Astrocyte of the cerebellum (primary cell): ENCODE results near the gene EPHB6.

Source experiments
- DNase-seq: peaks from one replicate; pipeline ENCODE4 v3.0.0-alpha.2; 2011; ENCODE audit warnings: low read depth
- H3K4me3 ChIP-seq: 2 replicates; pipeline ENCODE4 v1.5.1; 2011; ENCODE audit warnings: mild to moderate bottlenecking, low read depth, low read length, moderate library complexity
- in situ Hi-C: cut with HindIII; loops from 2 replicates; pipeline ENCODE4 v1.10.0; 2017; ENCODE audit warnings: low sequenced_read_pairs
- TF ChIP-seq, protein P1 (sequence below): IDR thresholded peaks from 2 replicates; pipeline ENCODE4 v1.5.1; 2012; ENCODE audit warnings: low read length, low read depth, moderate library complexity, mild to moderate bottlenecking; ENCODE audit errors: missing control alignments

The EPHB6 gene

DNA sequence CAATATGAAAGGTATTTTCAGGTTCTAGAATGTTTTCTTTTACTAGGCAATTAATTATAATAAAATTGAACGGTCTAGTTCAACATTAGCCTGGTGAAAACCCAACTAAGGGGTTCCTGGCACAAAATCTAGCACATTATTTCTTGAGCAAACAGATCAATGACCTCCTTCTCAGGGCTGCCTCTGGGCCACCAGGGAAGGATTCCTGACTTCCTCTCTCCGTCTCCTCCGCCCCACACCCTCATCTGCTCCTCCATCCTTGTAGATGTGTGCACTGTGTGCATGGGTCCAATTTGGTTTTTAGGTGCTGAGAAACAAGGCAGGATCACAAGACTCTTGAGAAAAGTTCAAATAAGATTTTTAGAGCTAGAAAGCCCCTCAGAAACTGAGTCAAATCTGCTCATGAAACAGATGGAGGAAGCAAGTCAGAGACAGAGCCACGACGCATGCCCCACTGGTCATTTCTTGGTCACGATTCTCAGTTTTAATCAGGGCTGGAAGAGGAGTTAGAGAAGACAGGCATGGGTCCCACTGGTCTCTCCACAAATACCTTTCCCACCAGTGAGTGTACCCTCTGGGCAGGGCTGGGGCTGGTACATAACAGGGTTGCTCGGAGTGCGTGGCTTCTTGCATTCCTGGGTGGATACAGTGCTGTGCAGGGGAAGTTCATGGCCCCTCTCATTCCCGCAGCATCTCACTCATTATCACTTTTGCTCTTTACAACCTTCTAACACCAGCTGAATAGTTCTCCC, 26.9 kb downstream of the EPHB6 start:
- H3K4me3 ChIP-seq = no peak overlapping the region
- in situ Hi-C loops = no loop called here
- TF ChIP-seq, protein P1, sequence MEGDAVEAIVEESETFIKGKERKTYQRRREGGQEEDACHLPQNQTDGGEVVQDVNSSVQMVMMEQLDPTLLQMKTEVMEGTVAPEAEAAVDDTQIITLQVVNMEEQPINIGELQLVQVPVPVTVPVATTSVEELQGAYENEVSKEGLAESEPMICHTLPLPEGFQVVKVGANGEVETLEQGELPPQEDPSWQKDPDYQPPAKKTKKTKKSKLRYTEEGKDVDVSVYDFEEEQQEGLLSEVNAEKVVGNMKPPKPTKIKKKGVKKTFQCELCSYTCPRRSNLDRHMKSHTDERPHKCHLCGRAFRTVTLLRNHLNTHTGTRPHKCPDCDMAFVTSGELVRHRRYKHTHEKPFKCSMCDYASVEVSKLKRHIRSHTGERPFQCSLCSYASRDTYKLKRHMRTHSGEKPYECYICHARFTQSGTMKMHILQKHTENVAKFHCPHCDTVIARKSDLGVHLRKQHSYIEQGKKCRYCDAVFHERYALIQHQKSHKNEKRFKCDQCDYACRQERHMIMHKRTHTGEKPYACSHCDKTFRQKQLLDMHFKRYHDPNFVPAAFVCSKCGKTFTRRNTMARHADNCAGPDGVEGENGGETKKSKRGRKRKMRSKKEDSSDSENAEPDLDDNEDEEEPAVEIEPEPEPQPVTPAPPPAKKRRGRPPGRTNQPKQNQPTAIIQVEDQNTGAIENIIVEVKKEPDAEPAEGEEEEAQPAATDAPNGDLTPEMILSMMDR = no peak
- no peak for DNase-seq

DNA sequence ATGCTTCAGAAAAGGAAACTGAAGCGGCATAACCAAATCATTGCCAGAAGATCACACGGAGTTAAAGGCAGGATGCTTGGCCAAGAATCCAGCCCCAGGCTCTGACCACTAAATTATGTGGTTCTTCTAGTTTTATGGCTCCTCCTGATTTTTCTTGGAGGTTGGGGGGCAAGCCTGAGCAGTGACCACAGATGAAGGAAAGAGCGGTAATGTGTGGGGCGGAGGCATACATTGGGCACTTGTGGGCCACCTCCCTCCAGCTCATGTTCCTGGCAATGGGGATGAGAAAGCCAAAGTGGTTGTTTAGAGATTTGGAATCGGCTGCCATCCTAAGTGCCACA, 27.4 kb downstream of the EPHB6 start:
- in situ Hi-C loops = no loop called here
- TF ChIP-seq, protein P1 = no peak
- no peak overlapping the region for H3K4me3 ChIP-seq

DNA sequence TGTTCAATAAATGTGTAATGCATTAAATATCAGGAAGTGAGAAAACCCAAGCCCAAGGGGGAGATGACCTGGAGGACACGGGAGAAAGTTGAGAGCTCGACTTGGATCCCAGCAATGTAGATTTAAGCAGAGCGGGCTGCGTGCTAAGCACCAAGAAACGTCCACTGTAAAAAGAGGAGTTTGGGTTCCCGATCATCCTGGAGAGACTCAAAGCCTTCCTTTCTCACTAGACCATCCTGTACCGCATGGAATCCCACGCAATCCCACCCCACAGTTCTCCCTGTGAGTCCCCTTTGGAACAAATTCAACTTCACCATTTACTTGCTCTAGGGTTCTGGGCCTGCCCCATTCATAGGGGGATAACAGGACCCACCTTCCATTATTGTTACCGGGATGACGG, 28.3 kb downstream of the EPHB6 start:
- H3K4me3 ChIP-seq = no peak overlapping the region
- TF ChIP-seq, protein P1 = no peak
- in situ Hi-C loops = no loop called here
- no peak for DNase-seq

More for the DNA sequence above, 27.4 kb downstream of the EPHB6 start:
- DNase-seq = no peak

GRCh38 chr7:142883571-142884285, 28.9 kb downstream of the EPHB6 start:
- in situ Hi-C loops = no loop called here
- no peak for DNase-seq
- TF ChIP-seq, protein P1 = no peak

DNA sequence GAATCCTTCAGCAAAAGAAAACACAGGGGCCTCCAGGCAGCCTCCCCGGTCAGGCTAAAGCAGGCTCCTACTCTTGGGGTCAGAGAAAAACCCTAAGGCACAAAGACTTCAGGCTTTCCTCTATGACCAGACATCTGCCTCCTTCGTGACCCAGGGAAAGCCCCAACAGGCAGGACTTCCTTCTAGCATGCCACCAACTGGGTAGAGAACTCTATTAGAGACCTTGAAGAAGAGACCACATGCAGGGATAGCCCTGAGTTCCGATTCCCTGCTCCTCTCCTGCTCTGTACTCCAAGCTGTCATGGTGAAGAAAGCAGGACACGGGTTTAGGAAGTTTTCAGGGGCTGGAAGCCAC, 29.4 kb downstream of the EPHB6 start:
- DNase-seq = no peak
- H3K4me3 ChIP-seq = no peak overlapping the region
- TF ChIP-seq, protein P1 = no peak
- in situ Hi-C loops = no loop called here

More at GRCh38 chr7:142883571-142884285, 28.9 kb downstream of the EPHB6 start:
- no peak overlapping the region for H3K4me3 ChIP-seq

DNA sequence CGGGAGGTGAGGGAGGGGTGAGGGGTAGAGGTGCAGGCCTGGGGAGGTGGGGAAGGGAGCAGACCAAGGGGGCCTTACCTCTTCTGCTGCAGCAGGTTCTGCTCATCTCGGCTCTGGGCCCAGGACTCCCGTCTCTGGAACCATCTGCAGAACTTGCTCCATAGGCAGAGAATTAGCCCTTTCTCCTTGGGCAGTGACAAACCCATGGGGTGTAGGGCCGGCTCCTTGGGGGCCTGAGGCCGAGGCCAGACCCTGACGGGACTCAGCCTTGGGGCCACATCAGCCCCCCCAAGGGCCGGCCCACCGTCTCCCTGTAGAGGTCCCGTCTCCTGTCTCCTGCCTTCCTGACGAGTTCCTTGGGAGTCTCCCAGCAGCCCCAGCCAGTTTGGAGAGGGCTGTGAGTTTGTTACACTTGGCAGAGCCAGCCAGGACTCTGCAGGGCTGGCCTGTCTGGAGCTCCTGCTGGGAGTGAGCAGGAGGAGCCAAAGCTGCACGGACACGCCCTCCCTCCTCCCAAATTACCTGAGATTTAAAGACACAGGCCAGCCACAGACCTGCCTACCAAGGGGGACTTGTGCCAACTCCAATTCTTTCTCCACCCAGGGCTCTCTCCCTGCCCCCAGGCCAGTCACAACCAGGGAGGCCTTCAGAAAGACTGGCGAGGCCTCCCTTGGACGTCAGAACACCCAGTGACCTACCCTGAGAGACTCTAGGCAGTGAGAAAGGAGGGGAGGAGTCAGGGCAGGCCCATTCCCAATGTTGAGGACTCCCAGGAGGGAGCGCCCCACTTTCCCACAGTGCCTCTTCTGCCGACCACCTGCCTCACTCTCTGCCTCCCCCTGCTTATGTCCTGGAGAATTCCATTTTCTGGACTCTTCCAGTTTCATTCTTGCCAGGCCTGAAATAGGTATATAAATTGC, 30.7 kb downstream of the EPHB6 start, which contains the start of gene TRPV6:
TRPV6 (minus strand) TSS at position 435 of the 920 bp plus-strand sequence.
- TF ChIP-seq, protein P1 = no peak
- in situ Hi-C loops = no loop called here
- no peak for DNase-seq

More for the DNA sequence above, 30.7 kb downstream of the EPHB6 start, which contains the start of gene TRPV6:
- no peak within 1 kb of the TSS for H3K4me3 ChIP-seq
